NT2/D1 (cell line): ENCODE measurements around the gene LSM12.

Experiments
- YY1 ChIP-seq: IDR thresholded peaks from 2 replicates; pipeline ENCODE4 v1.6.1; 2011; ENCODE audit not compliant: insufficient read length, insufficient read depth
- ZNF274 ChIP-seq: IDR thresholded peaks from 2 replicates; pipeline ENCODE4 v1.6.1; 2011; ENCODE audit warnings: mild to moderate bottlenecking, low read depth, low read length

DNA sequence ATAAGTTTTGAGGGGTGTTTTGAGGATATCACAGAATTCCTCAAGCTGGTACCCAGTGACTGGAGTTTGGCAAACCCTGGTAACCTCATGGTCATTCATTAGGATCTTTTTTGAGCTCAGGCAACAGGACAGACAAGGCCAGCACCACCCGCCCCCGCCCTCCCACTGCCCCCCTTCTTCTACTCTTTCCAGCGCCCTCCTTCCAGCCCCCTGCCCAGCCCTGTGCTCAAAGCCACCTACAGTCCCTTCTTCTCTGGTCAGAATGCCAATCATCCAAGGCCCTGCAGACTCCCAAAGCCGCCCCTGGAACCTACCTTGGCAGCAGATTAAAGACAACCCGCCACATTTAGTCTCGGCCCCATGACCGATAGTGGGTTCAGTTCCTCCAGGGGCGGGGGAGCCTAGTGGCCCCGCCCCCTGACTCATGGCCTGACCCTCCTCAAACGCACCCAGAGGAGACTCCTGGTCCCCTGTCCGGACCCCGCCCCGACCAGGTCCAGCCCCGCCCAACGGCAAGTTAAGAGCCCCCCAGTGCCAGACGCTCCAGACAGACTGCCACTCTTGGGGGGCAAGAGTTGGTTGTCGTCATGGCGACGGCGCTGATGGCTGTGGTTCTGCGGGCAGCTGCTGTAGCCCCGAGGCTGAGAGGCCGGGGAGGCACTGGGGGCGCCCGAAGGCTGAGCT lies 62.3 kb downstream of the LSM12 start, which contains the start of gene NAGS:
- TF ChIP-seq YY1 (no peak), ZNF274 (no peak)
